H1 (cell line): ENCODE data around the gene PPP1R13B. TPM values are rescaled to one million over a fixed set of nuclear protein-coding genes. Genes with fewer than 3 reads are reported as not detected.

Experiments used
- SIN3A ChIP-seq, 2 experiments: IDR thresholded peaks in 1 of 2; conservative IDR thresholded peaks in 1 of 2; 2 replicates each; pipeline ENCODE4 v1.6.1; 2011 to 2012; ENCODE audit warnings: low read length in 2 of 2, improper control_type of control experiment in 1 of 2, low read depth in 1 of 2, mild to moderate bottlenecking in 1 of 2
- polyA plus RNA-seq, 7 experiments: library from polyadenylated mRNA; depleted of rRNA in 3 of 7; stranded (reverse) in 5 of 7; unstranded in 2 of 7; fragments of >200 nt in 5 of 7; fragments of 200-250 nt in 2 of 7; gene quantifications; 1 replicate in 5 of 7; 2 replicates in 1 of 7; 4 replicates in 1 of 7; pipeline versions ENCODE4 v1.2.1 to v1.2.3, GENCODE V29; 2011 to 2013; ENCODE audit warnings: missing spikeins in 2 of 7, mixed read lengths in 2 of 7
- total RNA-seq: library from RNA; stranded (reverse); fragmentation: NEBNext Ultra II Directional; extraction: Animal tissue kit (Norgen Biotek cat#: 25700); gene quantifications from 2 replicates; pipeline ENCODE4 v1.2.1, GENCODE V29; 2021

Gene PPP1R13B
- total and polyA plus RNA-seq, 2 of the 8 experiments (the other 6 are each of a cell fraction or from before 2014, with no cell fraction given): 2.6 to 8.9 TPM

DNA sequence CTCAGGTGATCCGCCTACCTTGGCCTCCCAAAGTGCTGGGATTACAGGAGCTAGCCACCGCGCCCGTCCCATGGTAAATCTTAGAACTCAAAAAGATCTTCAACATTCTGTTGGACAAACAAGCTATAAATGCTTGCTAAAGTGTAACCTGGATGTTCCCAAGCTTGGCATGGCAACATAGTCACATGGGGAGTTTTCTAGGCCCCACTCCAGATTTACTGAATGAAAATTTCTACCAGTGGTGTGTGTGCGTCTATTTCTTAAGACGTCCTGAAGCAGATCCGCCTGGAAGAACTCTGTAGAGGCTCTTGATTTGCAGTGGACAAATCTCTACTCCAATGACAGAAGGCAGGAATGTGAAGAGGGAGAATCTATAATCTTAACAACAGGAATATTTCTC, 71.9 kb downstream of the PPP1R13B start (continued):
- TF ChIP-seq SIN3A (conservative IDR thresholded peaks at IDR 0.05 in 1 of 2, IDR thresholded peaks at IDR 0.05 in 1 of 2; ENCODE audit: low read depth in 1 of 2, low read length in 2 of 2): no peak
